Breast epithelium (tissue), 3 donors: ENCODE results near the gene UNC119.

ENCODE experiments used
- CTCF ChIP-seq, 3 donors: fragments of 450-650 bp; IDR thresholded peaks; one replicate each; pipeline ENCODE4 v1.5.1; 2016 to 2017; ENCODE audit warnings: antibody characterized with exemption in 3 of 3, mild to moderate bottlenecking in 3 of 3, moderate library complexity in 3 of 3
- POLR2A ChIP-seq: fragments of 450-650 bp; IDR thresholded peaks from one replicate; pipeline ENCODE4 v1.6.1; 2016; ENCODE audit warnings: antibody characterized with exemption, mild to moderate bottlenecking, moderate library complexity
- POLR2AphosphoS5 ChIP-seq, 3 donors: sonication (generic); formaldehyde crosslinking; IDR thresholded peaks; one replicate each; pipeline ENCODE4 v1.6.1; 2017; ENCODE audit warnings: antibody characterized with exemption in 3 of 3

- TF ChIP-seq CTCF (IDR thresholded peaks at IDR 0.05) (no peak), POLR2AphosphoS5 (IDR thresholded peaks at IDR 0.05) (no peak), POLR2A (no peak)
Measured at GRCh38 chr17:28532050-28532960, 20.1 kb downstream of the UNC119 start.
